HG02623 (cell line): ENCODE results near the gene CDH11.

Experiments used
- ATAC-seq: cut with Tn5 transposase; IDR thresholded peaks from one replicate; pipeline ENCODE4 v1.9.1; 2021; ENCODE audit warnings: moderate library complexity; ENCODE audit not compliant: unreplicated experiment

Gene CDH11

DNA sequence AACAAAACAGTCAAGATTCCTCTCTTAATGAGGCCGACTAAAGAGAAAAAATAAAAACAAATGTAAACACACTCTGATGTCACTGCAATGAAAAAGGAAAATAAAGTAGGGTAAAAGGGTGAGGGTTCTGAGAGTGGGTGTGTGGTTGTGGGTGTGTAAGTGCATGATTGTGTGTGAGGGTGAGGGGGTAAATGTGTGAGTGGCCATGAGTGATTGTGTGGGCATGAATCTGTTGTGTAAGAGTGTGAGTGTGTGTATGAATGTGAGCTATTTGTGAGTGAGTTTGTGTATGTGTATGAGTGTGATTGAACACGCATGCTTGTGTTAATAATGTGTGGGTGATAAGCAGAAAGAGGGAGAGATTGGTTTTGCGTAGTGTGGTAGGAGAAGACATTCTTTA is 132.8 kb downstream of the CDH11 start:
- ATAC-seq: no peak

DNA sequence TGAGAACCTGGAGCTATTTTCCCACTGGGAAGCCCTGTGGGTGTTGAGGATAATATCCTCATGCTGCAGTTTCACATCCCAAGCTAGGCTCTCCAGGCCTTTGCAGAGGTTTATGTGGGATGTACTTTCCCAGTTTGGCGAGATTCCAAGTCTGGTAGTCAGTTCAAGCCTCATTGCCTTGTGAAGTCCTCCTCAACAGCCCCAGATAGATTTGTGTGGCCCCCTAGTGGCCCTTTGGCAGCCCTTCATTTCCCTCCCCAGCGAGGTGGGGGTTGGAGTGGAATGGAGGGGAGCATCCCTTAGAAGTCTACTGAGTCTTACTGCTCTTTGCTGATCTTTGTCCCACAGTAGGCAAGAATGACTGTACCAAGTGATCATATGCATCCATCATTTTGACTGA is 137.9 kb downstream of the CDH11 start:
- ATAC-seq: no peak

DNA sequence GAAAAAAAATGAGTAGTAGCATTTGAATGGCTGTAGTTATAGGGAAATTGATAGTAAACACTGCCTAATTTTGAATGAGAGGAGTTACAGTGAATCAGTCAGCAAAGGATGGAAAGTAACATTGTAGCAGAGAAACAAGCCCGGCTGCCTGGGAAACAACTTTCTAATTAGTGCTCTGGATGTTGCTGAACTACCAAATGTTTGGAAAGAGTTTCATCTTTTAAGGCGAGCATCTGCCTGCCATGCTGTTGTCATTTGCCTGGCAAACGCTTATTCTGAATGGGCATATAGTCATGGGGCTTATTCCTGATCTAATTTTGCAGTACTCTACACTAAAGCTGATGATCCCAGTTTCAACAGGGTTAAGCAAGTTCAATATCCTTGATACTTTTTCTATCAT is 138.6 kb downstream of the CDH11 start:
- ATAC-seq: no peak

DNA sequence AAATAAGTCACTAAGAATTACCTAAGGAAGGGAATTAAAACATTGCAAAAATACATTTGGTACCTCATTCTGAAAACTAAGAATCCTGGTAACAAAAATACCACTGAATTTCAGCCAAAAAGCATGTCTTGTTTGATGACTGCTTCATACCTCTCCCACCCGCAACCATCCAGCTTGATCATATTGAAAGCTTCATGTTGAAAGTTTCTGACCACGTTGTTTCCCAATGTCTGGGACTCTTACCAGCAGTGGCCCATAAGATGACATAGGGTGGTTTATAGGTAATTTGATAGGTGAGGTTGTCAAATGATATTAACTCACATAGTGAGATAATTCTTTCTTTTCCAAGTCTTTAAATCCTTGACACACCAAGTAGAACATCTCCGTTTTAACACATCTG is 139.3 kb downstream of the CDH11 start:
- ATAC-seq: no peak

DNA sequence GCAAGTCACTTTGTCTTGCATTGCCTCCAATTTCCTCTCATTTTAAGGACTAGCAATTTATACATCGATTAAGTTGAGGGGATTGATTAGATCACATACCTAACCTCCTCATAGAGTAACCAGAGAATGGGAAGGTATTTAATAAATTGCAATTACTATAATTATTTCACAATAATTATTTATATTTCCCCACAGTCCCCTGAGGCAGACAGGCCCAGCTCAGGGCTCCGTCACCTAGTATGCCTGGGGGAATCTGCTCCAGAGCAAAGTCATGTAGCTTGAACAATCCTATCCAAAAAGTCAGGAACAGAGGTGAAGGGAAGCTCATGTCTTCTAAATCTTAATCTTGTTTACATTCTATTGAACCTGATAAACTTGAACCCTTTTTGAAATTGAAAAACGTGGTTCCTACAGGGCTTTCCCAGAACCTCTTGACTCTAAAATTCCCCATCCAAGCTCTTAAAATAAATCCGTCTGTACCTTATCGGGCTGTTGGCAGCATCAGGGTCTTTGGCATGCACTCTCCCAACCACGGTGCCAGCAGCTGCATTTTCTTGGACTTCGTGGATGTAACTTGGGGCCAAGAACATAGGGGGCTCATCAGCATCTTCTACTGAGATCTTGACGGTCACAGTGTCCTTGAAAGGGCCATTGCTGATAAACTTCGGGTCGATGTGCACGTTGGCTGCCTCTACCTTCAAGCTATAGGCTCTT is 140.1 kb downstream of the CDH11 start:
- ATAC-seq: no peak

DNA sequence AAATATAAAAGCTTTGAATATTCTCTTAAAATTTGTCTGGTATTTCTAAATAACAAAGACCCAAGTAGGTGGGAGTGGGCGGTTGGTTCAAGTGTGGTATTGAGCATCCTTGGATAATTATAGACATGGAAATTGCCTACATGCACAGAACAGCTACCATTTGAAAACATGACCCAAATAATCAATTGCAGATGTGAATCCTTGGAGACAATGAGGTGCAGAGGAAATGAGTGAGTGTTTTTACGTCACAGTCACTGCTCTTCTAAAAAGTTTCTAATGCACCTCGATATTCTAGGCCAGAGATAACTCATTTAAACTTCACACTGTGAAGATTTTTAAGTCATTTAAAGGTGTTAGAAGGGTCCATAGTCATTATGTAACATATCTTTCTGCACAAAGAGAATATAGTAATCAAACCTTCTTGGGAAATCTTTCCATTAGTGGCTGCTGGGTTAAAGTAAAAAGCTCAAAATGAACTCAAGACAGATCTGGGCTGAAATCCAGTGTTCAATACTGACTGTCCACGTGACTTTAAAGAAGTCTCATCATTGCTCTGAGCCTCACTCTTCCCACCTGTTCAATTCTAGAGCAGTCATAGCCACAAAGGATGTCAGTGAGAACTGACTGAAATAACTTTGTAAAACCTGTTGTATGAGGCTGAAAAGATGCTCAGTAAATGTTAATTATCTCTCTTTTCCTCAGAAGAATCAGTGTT is 144.5 kb downstream of the CDH11 start:
- ATAC-seq: no peak

DNA sequence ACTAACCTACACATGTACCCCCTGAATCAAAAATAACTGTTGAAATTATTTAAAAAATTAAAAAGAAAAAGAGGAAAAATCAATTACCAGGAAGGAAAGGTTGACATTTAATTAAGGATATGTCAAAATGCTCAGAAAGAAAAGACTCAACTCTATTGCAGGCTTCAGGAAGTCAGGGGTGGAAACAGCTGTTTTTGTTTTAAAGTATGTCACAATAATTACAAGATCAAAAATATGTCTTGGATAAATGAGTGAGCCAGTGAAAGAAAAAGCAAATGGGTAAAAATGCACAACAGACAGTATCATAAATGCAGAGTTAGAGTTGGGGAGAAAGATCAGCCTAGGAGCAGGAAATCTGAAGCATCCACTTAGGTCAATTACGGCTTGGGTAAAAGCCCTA is 146.0 kb downstream of the CDH11 start:
- ATAC-seq: no peak

DNA sequence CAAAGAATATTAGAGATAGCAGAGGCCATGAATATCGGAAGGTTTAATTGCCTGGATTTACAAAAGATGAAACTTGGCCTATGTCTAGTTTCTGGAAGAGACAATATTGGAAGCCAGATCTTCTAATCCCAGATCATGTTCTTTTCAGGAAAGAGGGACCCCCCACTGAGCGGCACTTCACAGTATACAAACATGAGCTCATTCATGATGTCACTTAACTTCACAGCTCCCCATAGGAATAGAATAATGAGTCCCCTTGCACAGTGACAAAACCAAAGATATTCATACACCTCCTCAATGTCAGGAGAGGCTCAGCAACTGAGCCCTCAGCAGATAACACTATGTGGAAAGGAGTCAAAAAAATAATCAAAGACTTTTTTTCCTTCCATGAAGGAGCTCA is 147.5 kb downstream of the CDH11 start:
- ATAC-seq: no peak

DNA sequence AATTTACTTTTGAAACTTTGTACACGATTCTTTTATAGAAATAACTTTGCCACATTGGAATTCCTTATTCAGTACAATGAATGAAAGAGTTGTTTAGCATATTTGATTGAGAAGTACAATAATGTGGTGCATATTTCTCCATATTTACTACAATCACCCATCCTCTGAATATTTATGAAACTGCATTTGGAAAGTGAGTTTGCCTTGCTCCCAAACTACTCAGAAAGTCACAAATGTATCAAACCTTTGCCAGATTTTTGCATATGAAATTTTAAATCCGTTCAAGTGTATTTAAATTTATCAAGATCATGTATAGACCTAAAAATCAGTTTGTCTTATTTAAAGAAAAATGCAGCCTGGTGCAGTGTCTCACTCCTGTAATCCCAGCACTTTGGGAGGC is 148.7 kb downstream of the CDH11 start:
- no peak for ATAC-seq

DNA sequence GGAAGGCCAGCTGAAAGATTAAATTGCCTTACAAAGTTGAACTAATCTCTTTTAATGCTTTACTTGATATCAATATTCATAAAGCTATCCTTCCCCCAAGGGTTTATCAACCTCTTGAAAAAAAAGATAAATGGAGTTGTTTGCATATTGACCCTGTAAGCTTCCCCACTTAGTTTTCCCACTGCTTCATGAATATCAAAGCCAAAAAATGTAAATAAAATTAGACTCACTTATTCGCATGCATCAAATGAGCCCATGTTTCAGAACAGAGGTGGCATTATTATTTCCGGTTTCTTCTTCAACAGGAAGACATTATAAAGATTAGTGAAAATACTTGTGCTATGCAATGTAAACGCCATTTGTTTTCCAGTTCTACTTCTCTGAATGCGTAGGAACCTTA is 150.7 kb downstream of the CDH11 start:
- no peak for ATAC-seq

DNA sequence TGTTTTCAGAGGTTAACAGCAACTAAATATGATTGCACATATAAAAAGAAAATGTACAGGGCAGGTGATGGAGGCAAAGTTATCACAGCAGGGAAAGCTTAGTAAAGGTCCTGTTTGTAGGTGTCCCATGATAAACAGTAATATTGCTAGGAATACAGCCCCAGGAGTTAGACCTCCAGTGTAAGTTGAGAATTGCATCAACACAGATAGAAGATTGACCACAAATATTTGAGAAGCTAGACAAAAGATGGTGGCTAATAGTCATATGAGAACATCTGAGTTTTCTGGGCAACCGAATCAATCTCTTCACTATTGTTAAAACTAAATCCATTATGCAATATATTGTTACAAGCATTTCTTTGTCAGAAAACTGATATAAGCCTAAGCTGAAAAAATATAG is 152.6 kb downstream of the CDH11 start:
- no peak for ATAC-seq

DNA sequence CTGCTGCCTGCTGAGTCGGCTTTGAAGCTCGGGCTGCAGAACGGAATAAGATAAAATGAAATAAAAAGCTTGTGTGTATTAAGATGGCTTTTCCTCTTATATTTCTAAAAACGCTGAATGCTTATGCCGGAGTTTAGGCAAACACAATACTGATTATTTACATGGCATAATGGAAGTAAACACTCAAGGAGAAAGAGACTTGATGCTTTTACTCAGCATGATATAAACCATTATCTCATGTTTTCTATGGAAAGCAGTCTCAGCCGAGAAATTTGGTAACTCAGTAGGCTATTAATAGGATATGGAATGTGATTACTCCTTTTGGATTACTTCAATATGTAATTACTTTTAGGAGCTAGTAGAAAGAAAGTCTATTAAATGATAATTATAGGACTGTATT is 153.3 kb downstream of the CDH11 start:
- ATAC-seq: no peak

DNA sequence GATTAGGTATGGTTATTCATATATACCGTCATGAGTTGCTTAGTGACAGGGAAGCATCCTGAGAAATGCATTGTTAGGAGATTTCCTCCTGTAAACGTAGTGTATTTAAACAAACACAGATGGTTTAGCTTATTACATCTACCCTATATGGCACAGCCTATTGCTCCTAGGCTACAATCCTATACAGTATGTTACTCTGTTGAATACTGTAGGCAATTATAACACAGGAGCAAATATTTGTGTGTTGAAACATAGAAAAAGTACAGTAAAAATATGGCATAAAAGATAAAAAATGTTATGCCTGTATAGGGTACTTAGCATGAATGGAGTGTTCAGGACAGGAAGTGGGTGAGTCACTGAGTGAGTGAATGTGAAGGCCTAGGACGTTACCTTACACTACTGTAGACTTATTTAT is 157.7 kb downstream of the CDH11 start:
- no peak for ATAC-seq

DNA sequence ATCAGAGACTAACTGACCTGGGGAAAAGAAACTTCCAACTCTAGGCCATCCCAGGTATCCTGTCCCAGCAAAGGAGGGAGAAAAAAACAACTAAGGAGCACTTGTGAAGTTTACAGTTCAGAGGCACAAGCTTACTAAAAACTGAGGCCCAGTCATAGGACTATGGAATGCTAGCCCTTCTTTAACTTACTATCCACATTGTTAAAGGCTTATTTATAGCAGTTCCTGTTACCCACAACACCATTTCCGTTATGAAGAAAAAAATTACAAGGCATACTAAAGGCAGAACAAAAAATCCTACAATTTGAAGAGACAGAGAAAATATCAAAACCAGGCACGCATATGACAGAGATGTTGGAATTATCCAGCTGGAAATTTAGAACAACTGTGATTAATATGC is 159.1 kb downstream of the CDH11 start:
- no peak for ATAC-seq

DNA sequence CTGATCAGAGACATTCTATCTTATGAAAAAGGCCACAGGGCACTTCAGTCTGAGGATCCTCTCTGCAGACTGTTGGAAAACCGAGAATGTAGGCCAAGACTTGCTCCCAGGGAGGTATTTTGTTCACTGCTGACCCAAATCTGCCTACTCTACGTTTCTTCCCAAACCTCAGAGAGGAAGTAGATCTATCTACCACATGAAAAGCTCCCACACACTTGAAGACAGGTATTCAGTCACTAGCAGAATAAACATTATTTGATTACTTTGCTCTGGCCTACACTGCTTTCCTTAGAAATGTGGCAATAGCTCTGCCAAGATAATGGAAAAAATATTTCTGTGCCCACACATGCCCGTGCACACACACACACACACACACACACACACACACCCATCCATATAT is 164.6 kb downstream of the CDH11 start:
- ATAC-seq: no peak

DNA sequence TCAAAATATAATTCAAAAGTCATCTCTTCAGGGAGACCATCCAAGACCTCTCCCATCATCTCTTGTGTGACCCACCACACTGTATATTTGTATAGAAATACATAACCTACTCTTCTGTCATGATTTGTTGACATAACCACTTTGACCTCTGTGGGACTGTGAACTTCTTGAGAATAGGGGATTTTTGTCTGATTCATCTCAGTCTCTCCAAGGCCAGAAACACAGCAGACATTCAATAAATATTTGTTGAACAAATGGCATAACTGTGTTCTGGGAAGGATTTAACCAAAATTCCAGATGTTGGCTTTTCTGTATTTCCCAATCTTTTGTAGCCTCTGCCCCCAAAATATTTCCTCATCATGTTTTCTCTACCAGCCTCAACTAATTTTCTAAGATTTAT is 169.7 kb downstream of the CDH11 start:
- ATAC-seq: no peak

DNA sequence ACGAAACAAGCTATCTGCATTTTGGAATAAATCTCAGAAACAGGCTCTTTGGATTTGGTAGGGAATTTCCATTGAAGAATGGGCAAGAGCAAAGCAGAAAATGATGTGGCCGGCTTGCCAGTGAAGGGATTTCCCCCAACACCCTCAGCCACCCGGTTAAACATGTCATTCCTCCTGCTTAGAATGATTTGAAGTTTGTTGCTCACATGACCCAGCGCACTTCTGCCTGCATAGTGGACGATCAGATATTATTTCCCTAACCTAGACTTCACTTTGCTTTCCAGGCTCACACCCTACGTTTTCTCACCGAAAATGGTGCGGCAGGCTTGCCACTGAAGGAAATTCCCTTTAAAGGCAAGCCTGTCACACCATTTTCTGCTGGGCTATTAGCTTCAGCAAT is 170.7 kb downstream of the CDH11 start:
- no peak for ATAC-seq

DNA sequence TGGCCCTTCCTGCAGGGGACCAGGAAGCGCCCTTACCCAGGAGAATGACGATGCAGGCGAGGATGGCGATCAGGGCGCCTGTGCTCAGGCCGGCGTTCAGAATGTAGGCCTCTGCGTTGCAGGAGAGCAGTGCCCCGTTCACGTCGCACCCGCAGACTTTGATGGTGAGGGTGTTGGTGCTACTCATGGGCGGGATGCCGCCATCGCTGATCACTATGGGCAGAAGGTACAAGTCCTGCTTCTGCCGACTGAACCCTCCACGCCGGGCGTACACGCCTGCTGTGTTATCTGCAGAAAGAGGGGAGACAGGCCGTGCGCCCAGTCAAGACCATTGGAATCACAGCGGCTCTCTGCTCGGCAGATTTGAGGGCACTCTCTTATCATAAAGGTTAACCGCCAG is 171.1 kb downstream of the CDH11 start:
- no peak for ATAC-seq

DNA sequence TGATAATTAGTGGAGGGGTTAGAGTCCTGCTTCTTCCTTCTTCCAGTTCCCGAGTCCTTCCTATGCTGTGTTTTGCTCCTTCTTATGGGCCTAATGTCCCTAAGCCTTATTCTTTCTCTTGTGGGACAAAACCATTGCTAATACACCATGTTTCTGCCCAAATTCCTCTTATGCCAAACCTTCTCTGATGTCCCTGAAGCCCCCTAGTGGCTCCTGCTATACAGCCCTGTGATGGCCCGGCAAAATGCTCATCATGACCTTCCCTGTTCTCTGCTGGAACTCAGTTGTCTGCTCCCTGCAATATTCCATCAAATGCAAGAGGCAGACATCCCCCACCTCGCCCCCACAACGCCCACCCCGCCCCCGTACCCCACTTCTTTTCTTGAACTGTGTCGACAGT is 171.6 kb downstream of the CDH11 start:
- ATAC-seq: no peak

DNA sequence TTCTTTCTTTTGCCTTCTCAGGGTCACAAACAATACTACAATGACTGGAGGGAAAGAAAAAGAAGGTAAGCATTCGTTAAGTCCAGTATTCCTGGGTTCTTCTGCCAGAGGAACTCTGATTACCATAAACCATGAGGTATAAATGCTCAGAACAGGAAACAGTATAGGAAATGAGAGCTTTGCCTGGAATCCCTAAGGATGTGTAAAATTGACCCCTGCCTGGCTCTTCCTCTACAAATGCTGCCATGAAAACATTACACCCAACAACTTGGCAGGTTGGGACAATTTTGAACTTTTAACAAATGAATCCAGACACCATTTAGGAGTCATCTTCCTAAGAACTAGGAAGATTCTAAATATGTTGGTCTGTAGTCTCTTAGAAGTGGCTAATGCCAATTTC is 173.8 kb downstream of the CDH11 start:
- ATAC-seq: no peak

DNA sequence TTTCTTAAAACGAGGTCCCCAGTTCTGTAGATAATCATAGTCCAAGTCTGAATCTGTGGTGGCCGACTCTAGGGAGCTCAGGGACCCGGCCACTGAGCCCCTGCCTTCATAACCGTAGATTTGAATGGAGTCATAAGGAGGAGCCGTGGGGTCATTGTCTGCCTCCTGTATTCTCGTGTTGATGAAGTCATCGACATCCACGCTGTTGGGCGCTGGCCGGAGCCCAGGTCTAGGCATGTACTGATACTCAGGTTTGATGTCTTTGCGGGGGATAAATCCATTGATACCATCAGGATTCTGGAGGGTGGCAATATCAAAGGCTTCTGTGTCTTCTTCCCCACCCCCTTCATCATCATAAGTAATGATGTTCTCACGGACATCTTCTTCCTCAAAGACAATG is 174.2 kb downstream of the CDH11 start:
- no peak for ATAC-seq

DNA sequence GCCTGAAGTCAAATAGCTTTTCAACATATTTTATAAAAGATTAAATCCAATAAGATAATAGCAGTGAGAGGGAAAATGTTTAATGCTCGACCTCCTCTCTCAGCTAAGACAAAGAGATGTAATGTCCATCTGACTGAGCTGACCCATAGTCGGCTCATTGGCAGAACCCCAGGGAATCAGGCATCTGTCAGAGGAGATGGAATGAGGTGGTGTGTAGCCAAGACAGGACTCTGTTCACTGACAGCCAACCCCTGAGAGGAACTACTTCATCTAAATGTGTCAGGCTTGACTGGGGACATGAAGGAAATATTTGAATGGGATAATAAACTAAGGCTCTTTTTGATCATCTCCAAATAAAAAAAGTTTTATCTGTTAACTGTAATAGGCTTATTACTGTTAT is 188.0 kb downstream of the CDH11 start:
- ATAC-seq: no peak

DNA sequence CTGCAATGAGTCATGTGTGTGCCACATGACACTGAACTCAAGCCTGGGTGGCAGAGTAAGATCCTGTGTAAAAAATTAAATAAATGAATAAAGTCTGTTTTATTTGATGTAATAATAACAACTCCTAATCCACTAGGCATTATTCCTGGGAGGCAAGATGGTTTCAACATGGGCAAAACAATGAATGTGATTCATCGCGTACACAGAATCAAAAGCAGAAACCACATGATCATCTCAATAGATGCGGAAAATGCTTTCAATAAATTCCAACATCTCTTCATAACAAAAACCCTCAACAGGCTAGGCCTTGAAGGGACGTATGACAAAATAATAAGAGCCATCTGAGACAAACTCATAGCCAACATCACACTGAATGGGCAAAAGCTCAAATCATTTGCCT is 195.4 kb downstream of the CDH11 start:
- no peak for ATAC-seq
